SH-SY5Y (cell line): ENCODE results near the gene PTCD2.

Source experiments
- GATA2 ChIP-seq: IDR thresholded peaks from 2 replicates; pipeline ENCODE4 v1.6.1; 2011; ENCODE audit warnings: mild to moderate bottlenecking, low read depth, low read length
- GATA3 ChIP-seq: IDR thresholded peaks from 2 replicates; pipeline ENCODE4 v1.6.1; 2011; ENCODE audit warnings: low read depth, mild to moderate bottlenecking, low read length, moderate library complexity

Gene PTCD2

GRCh38 chr5:72352616-72353015 lies 32.4 kb downstream of the PTCD2 start:
- TF ChIP-seq GATA2 (no peak), GATA3 (no peak)

GRCh38 chr5:72353046-72353445 lies 32.9 kb downstream of the PTCD2 start:
- TF ChIP-seq GATA2 (no peak), GATA3 (no peak)

GRCh38 chr5:72355706-72356299 lies 35.6 kb downstream of the PTCD2 start:
- TF ChIP-seq GATA3 (no peak), GATA2 (no peak)

GRCh38 chr5:72356361-72356760 lies 36.2 kb downstream of the PTCD2 start:
- TF ChIP-seq GATA2: no peak
- no peak for TF ChIP-seq GATA3

- no peak for TF ChIP-seq GATA2
- no peak for TF ChIP-seq GATA3
Measured at GRCh38 chr5:72358925-72359324, 38.8 kb downstream of the PTCD2 start.

GRCh38 chr5:72359886-72360285 lies 39.7 kb downstream of the PTCD2 start:
- TF ChIP-seq GATA3 (no peak), GATA2 (no peak)

GRCh38 chr5:72363166-72363802 lies 43.1 kb downstream of the PTCD2 start:
- TF ChIP-seq GATA3: no peak
- no peak for TF ChIP-seq GATA2

- TF ChIP-seq GATA3 (no peak), GATA2 (no peak)
Measured at GRCh38 chr5:72364171-72364570, 44.0 kb downstream of the PTCD2 start.

- TF ChIP-seq GATA2: no peak
- TF ChIP-seq GATA3: no peak
Measured at GRCh38 chr5:72364951-72365350, 44.8 kb downstream of the PTCD2 start.

- TF ChIP-seq GATA2 (no peak), GATA3 (no peak)
Measured at GRCh38 chr5:72366324-72366976, 46.3 kb downstream of the PTCD2 start.

GRCh38 chr5:72368271-72368670 lies 48.1 kb downstream of the PTCD2 start:
- no peak for TF ChIP-seq GATA2
- no peak for TF ChIP-seq GATA3

GRCh38 chr5:72369301-72369700 lies 49.1 kb downstream of the PTCD2 start:
- TF ChIP-seq GATA2 (no peak), GATA3 (no peak)

GRCh38 chr5:72369711-72370110 lies 49.5 kb downstream of the PTCD2 start:
- TF ChIP-seq GATA2 (no peak), GATA3 (no peak)

- TF ChIP-seq GATA3 (no peak), GATA2 (no peak)
Measured at GRCh38 chr5:72372331-72372730, 52.2 kb downstream of the PTCD2 start.

GRCh38 chr5:72372923-72373322 lies 52.8 kb downstream of the PTCD2 start:
- no peak for TF ChIP-seq GATA2
- TF ChIP-seq GATA3: no peak

GRCh38 chr5:72374844-72375243 lies 54.7 kb downstream of the PTCD2 start:
- TF ChIP-seq GATA3: no peak
- TF ChIP-seq GATA2: no peak
